K562 (cell line): Measurements from ENCODE around the gene GCSAM. TPM values are rescaled to one million over a fixed set of nuclear protein-coding genes. Genes with fewer than 3 reads are reported as not detected.

Source experiments
- KHSRP ChIP-seq: fragments of 450-650 bp; IDR thresholded peaks from 2 replicates; pipeline ENCODE4 v1.6.1; 2017
- THRAP3 ChIP-seq: fragments of 450-650 bp; IDR thresholded peaks from 2 replicates; pipeline ENCODE4 v1.6.1; 2016; ENCODE audit warnings: mild to moderate bottlenecking, inconsistent platforms, borderline replicate concordance
- ZNF589 ChIP-seq: fragments of 200-800 bp; sonication (Bioruptor generic); IDR thresholded peaks from 2 replicates; pipeline ENCODE4 v1.6.1; 2016; ENCODE audit warnings: low read depth, missing genetic modification characterization, missing compliant biosample characterization
- polyA plus RNA-seq, 8 experiments: library from polyadenylated mRNA; depleted of rRNA in 4 of 8; stranded (reverse) in 5 of 8; unstranded in 3 of 8; fragments of >200 nt; fragmentation: Nextera tagmentation in 2 of 8; fragmentation: Illumina TruSeq in 1 of 8; extraction: Ambion mirVana in 2 of 8; extraction: Trizol in 1 of 8; gene quantifications; 2 replicates each; pipeline versions ENCODE4 v1.2.1 to v1.2.3, GENCODE V29; 2011 to 2014; ENCODE audit warnings: inconsistent platforms in 1 of 8, missing spikeins in 1 of 8
- total RNA-seq, 7 experiments: library from RNA; depleted of rRNA in 6 of 7; stranded (reverse); fragments of >200 nt in 6 of 7; fragmentation: Illumina TruSeq in 2 of 7; extraction: Trizol in 2 of 7; gene quantifications; 2 replicates each; pipeline versions ENCODE4 v1.2.1 to v1.2.3, GENCODE V29; 2011 to 2021; ENCODE audit warnings: low replicate concordance in 1 of 7
- TF ChIP-seq, protein P1 (sequence below): fragments of 200-800 bp; sonication (Bioruptor generic); IDR thresholded peaks from 2 replicates; pipeline ENCODE4 v1.6.1; 2017; ENCODE audit warnings: missing genetic modification characterization, missing compliant biosample characterization
- TF ChIP-seq, protein P2 (sequence below): sonication (generic); formaldehyde crosslinking; IDR thresholded peaks from 2 replicates; pipeline ENCODE4 v1.4.0; 2020; ENCODE audit warnings: mild to moderate bottlenecking, missing genetic modification reagents
- TF ChIP-seq, protein P3 (sequence below): sonication (generic); formaldehyde crosslinking; IDR thresholded peaks from 2 replicates; pipeline ENCODE4 v1.9.0; 2022; ENCODE audit warnings: mild to moderate bottlenecking, missing genetic modification reagents

GCSAM gene
- total and polyA plus RNA-seq, 9 of the 15 experiments (the other 6 are each of a cell fraction or from before 2014, with no cell fraction given), result 0.10 TPM; not detected in 8

DNA sequence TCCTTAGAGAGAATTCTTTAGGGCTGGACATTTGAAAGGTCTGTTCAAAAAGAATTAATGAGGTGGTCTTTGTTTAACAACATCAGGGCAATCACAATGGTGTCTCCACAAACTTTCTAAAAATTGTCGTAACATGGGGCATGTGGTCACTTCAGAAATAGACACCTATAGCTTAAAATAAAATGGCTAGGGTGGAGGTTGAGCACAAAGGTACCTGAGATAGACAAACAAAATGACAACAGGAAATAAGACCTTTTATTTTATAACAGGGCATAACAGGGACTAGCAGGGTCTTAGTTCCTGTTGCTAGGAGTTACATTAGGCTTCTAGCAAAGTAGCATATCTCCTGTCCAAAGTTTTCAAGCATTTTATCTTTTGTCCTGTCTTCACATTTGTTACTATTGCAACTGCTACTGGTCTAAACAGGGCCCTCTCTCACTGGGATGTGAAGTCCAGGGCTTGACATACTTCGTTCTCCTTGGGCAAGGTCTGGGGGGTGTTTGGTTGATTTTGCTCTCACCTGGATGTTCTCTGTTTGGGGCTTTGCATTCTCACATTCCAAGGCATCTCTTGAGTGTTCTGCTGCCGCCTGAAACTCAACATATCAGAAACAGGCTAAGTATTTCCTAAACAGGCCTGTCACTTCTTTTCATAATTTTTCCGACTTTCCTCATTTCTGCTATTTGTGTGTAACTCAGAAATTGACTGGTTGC lies 3.0 kb downstream of the GCSAM start (continued):
- TF ChIP-seq, protein P1, sequence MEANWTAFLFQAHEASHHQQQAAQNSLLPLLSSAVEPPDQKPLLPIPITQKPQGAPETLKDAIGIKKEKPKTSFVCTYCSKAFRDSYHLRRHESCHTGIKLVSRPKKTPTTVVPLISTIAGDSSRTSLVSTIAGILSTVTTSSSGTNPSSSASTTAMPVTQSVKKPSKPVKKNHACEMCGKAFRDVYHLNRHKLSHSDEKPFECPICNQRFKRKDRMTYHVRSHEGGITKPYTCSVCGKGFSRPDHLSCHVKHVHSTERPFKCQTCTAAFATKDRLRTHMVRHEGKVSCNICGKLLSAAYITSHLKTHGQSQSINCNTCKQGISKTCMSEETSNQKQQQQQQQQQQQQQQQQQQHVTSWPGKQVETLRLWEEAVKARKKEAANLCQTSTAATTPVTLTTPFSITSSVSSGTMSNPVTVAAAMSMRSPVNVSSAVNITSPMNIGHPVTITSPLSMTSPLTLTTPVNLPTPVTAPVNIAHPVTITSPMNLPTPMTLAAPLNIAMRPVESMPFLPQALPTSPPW, result no peak
- TF ChIP-seq THRAP3 (no peak), KHSRP (no peak), ZNF589 (CRISPR knock-in tag) (no peak)
- TF ChIP-seq, protein P2, sequence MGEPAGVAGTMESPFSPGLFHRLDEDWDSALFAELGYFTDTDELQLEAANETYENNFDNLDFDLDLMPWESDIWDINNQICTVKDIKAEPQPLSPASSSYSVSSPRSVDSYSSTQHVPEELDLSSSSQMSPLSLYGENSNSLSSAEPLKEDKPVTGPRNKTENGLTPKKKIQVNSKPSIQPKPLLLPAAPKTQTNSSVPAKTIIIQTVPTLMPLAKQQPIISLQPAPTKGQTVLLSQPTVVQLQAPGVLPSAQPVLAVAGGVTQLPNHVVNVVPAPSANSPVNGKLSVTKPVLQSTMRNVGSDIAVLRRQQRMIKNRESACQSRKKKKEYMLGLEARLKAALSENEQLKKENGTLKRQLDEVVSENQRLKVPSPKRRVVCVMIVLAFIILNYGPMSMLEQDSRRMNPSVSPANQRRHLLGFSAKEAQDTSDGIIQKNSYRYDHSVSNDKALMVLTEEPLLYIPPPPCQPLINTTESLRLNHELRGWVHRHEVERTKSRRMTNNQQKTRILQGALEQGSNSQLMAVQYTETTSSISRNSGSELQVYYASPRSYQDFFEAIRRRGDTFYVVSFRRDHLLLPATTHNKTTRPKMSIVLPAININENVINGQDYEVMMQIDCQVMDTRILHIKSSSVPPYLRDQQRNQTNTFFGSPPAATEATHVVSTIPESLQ (CRISPR knock-in tag), result no peak
- TF ChIP-seq, protein P3, sequence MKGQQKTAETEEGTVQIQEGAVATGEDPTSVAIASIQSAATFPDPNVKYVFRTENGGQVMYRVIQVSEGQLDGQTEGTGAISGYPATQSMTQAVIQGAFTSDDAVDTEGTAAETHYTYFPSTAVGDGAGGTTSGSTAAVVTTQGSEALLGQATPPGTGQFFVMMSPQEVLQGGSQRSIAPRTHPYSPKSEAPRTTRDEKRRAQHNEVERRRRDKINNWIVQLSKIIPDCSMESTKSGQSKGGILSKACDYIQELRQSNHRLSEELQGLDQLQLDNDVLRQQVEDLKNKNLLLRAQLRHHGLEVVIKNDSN, result no peak
- TF ChIP-seq, all 486 proteins: peak for 0
